Spleen (tissue), 11 donors: Measurements from ENCODE around the gene PDZD2. TPM values are rescaled to one million over a fixed set of nuclear protein-coding genes. Genes with fewer than 3 reads are reported as not detected.
A peak's percentile ranks its signal among the peaks of the same experiment; 100 is the strongest.

Experiments used
- DNase-seq: peaks from one replicate; pipeline ENCODE4 v3.0.0-alpha.2; 2020
- H3K27ac ChIP-seq, 8 donors: fragments of 200-600 bp; sonication (generic) in 7 of 8; 1 replicate in 4 of 8; 2 replicates in 4 of 8; pipeline versions ENCODE4 v1.5.0 to v1.8.0; 2016 to 2021; ENCODE audit warnings: inconsistent platforms in 4 of 8, mild to moderate bottlenecking in 4 of 8, moderate library complexity in 1 of 8
- H3K27me3 ChIP-seq, 7 donors: fragments of 200-600 bp; sonication (generic) in 6 of 7; replicated peaks in 1 of 7; 1 replicate in 4 of 7; 2 replicates in 3 of 7; pipeline versions ENCODE4 v1.5.0 to v1.8.0; 2016 to 2021; ENCODE audit warnings: inconsistent platforms in 3 of 7, mild to moderate bottlenecking in 1 of 7
- H3K36me3 ChIP-seq, 6 donors: fragments of 200-600 bp; sonication (generic) in 5 of 6; 1 replicate in 4 of 6; 2 replicates in 2 of 6; pipeline versions ENCODE4 v1.5.0 to v1.8.0; 2016 to 2021; ENCODE audit warnings: inconsistent platforms in 2 of 6
- H3K4me1 ChIP-seq, 6 donors: fragments of 200-600 bp; sonication (generic) in 5 of 6; 1 replicate in 3 of 6; 2 replicates in 3 of 6; pipeline versions ENCODE4 v1.5.0 to v1.8.0; 2016 to 2021; ENCODE audit warnings: inconsistent platforms in 3 of 6
- H3K4me3 ChIP-seq, 8 donors: fragments of 200-600 bp; sonication (generic) in 7 of 8; 1 replicate in 4 of 8; 2 replicates in 4 of 8; pipeline versions ENCODE4 v1.5.0 to v1.8.0; 2016 to 2021; ENCODE audit warnings: inconsistent platforms in 4 of 8, mild to moderate bottlenecking in 4 of 8, moderate library complexity in 2 of 8
- H3K9me3 ChIP-seq, 8 donors: fragments of 200-600 bp; sonication (generic) in 7 of 8; 1 replicate in 4 of 8; 2 replicates in 4 of 8; pipeline versions ENCODE4 v1.5.0 to v1.8.0; 2016 to 2021; ENCODE audit warnings: inconsistent platforms in 4 of 8
- POLR2A ChIP-seq, 3 donors: fragments of 450-650 bp; IDR thresholded peaks; one replicate each; pipeline ENCODE4 v1.5.1; 2017; ENCODE audit warnings: antibody characterized with exemption in 3 of 3, mild to moderate bottlenecking in 1 of 3
- POLR2AphosphoS5 ChIP-seq, 3 donors: sonication (generic); formaldehyde crosslinking; IDR thresholded peaks; one replicate each; pipeline ENCODE4 v1.5.1; 2017; ENCODE audit warnings: antibody characterized with exemption in 3 of 3
- WGBS, 5 donors: extraction: QIAGEN DNeasy Blood & Tissue Kit in 3 of 5; methylation state at CpG; one replicate each; pipeline versions ENCODE4 v1.1.5 to v1.1.7; 2013 to 2018; 5-methylcytosine and 5-hydroxymethylcytosine counted together
- intact Hi-C: fragments of 100-400 bp; cut with DNase I; formaldehyde crosslinking; loops from one replicate; pipeline ENCODE4 v1.15.0; 2023; ENCODE audit warnings: low total_unique reads
- polyA plus RNA-seq, 3 donors: library from polyadenylated mRNA; stranded (reverse); fragments of 200-250 nt; gene quantifications; one replicate each; pipeline ENCODE4 v1.2.1, GENCODE V29; 2013
- total RNA-seq, 7 donors: library from RNA; depleted of rRNA in 3 of 7; stranded (reverse); fragments of >200 nt in 3 of 7; fragmentation: NEBNext Ultra II Directional in 4 of 7; extraction: Animal tissue kit (Norgen Biotek cat#: 25700) in 4 of 7; gene quantifications; one replicate each; pipeline versions ENCODE4 v1.1.0 to v1.2.1, GENCODE V29; 2016 to 2021
- TF ChIP-seq, protein P1 (sequence below), 11 experiments: fragments of 200-600 bp in 7 of 11; fragments of 450-650 bp in 4 of 11; sonication (generic) in 4 of 11; IDR thresholded peaks in 8 of 11; conservative IDR thresholded peaks in 3 of 11; 1 replicate in 7 of 11; 2 replicates in 4 of 11; pipeline versions ENCODE4 v1.4.0 to v1.8.0; 2016 to 2021; ENCODE audit warnings: antibody characterized with exemption in 11 of 11, inconsistent platforms in 4 of 11, mild to moderate bottlenecking in 1 of 11
- donor health status: healthy with polysubstance abuse.
- donor health status: DM: no; HTN: no; CAD: no; lungs with moderate emphysema.
- donor health status: DM: no; HTN: no; CAD: no.
- donor health status: Bipolar disorder and iron deficiency.
- donor health status: healthy.
- donor health status: DM: no; HTN: no; CAD: no.
- donor health status: DM: yes; HTN: yes; CAD: no.

PDZD2 gene
- total and polyA plus RNA-seq, 10 donors, result 0.09 to 4.7 (median 2.4) TPM

DNA sequence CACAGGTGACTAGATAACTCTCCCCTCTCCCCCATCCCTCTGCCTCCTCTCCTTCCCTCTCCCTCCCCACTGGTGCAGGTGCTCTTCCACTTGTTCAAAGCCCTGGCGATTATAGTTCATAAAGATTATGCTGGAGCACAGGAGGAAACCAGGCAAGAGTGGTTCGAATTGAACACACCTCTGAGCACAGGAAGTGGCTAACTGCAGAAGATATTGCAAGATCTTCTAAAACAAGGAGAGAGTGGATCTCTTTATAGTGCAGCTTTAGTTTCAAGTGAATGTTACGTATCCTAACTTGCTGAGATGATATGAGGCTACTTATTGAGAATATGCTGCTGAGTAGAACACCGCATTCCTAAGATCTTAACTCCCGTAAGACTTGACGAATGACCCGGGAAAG lies 356.8 kb downstream of the PDZD2 start:
- no peak overlapping the region for H3K4me3 ChIP-seq
- no peak for TF ChIP-seq POLR2A (IDR thresholded peaks at IDR 0.05)
- TF ChIP-seq, protein P1, sequence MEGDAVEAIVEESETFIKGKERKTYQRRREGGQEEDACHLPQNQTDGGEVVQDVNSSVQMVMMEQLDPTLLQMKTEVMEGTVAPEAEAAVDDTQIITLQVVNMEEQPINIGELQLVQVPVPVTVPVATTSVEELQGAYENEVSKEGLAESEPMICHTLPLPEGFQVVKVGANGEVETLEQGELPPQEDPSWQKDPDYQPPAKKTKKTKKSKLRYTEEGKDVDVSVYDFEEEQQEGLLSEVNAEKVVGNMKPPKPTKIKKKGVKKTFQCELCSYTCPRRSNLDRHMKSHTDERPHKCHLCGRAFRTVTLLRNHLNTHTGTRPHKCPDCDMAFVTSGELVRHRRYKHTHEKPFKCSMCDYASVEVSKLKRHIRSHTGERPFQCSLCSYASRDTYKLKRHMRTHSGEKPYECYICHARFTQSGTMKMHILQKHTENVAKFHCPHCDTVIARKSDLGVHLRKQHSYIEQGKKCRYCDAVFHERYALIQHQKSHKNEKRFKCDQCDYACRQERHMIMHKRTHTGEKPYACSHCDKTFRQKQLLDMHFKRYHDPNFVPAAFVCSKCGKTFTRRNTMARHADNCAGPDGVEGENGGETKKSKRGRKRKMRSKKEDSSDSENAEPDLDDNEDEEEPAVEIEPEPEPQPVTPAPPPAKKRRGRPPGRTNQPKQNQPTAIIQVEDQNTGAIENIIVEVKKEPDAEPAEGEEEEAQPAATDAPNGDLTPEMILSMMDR (IDR thresholded peaks at IDR 0.05 in 8 of 11, conservative IDR thresholded peaks at IDR 0.05 in 3 of 11), result no peak
- TF ChIP-seq POLR2AphosphoS5 (IDR thresholded peaks at IDR 0.05), result no peak
- WGBS, 5 donors, result 76 to 81% (median 78%) methylated on average over 7 of the region's 7 CpGs
- no peaks in the 10 kb centered on the region for H3K36me3 ChIP-seq
- H3K4me1 ChIP-seq, result no peaks in the 10 kb centered on the region
- no peaks in the 10 kb centered on the region for H3K27me3 ChIP-seq
- no peak for DNase-seq
- intact Hi-C loops, result no loop called here
- no peak overlapping the region for H3K27ac ChIP-seq
- H3K9me3 ChIP-seq, result no peaks in the 10 kb centered on the region

DNA sequence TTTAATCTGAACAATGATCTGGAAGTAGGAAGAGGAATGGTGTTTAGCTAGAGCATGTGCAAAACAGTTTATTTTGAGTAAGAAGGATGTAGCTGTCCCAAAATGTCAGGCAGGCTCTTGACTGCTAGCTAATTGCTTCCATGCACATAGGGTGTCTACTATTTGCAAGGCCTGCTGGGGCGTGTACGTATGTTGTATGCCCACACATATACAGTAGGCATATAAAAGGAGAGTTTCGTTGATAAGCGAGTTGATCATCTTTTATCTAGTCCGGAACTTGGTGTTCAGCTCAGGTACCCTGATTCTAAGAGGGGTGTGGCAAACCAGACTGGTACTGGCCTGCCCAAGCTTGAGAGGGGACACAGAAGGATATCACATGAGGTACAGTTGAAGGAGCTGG lies 358.0 kb downstream of the PDZD2 start:
- Histone ChIP-seq H3K9me3 (no peaks in the 10 kb centered on the region), H3K4me1 (no peaks in the 10 kb centered on the region), H3K27ac (no peak overlapping the region), H3K36me3 (no peaks in the 10 kb centered on the region), H3K4me3 (no peak overlapping the region), H3K27me3 (no peaks in the 10 kb centered on the region)
- no peak for DNase-seq
- 93 to 96% (median 94%) methylated on average over 5 of the region's 5 CpGs for WGBS, 5 donors
- TF ChIP-seq POLR2AphosphoS5 (IDR thresholded peaks at IDR 0.05) (no peak), POLR2A (IDR thresholded peaks at IDR 0.05) (no peak)
- TF ChIP-seq, protein P1 (IDR thresholded peaks at IDR 0.05 in 8 of 11, conservative IDR thresholded peaks at IDR 0.05 in 3 of 11), result no peak
- intact Hi-C loops, result no loop called here

DNA sequence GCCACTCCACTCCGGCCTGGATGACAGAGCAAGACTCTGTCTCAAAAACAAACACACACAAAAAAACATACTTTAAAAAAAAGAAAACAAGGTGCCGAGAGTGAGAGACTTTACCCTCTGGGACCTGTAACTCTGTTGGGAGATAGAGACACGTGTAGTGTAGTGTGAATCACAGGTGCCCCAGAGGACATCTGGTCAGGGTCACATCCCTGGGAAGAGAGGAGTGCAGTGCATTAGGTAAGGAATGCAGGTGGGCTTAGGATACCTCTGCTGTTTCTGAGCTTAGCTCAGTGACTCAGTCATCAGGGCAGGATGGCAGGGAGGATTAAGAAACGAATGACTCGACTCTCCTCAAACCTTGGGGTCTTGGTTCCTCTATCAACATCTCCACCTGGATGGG lies 360.5 kb downstream of the PDZD2 start:
- no peak overlapping the region for H3K4me3 ChIP-seq
- DNase-seq, result peak; percentile 13
- intact Hi-C loops, result no loop called here
- TF ChIP-seq, protein P1 (IDR thresholded peaks at IDR 0.05 in 8 of 11, conservative IDR thresholded peaks at IDR 0.05 in 3 of 11), result no peak
- TF ChIP-seq POLR2A (IDR thresholded peaks at IDR 0.05) (no peak), POLR2AphosphoS5 (IDR thresholded peaks at IDR 0.05) (no peak)
- no peak overlapping the region for H3K27ac ChIP-seq
- H3K9me3 ChIP-seq, result no peaks in the 10 kb centered on the region
- no peaks in the 10 kb centered on the region for H3K27me3 ChIP-seq
- no peaks in the 10 kb centered on the region for H3K4me1 ChIP-seq
- H3K36me3 ChIP-seq, result no peaks in the 10 kb centered on the region
- WGBS, 5 donors, result 80 to 86% (median 82%) methylated on average over 5 of the region's 5 CpGs

DNA sequence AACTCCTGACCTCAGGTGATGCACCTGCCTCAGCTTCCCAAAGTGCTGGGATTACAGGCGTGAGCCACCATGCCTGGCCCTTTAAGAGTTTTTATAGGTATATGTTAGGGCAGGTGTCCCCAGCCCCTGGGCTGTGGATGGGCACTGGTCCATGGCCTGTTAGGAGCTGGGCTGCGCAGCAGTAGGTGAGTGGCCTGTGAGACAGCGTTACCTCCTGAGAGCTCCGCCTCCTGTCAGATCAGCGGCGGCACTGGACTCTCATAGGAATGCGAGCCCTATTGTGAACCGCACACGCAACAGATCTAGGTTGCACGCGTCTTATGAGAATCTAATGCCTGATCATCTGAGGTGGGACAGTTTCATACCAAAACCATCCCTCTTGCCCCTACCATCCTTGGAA lies 361.8 kb downstream of the PDZD2 start:
- DNase-seq, result peak; percentile 64
- intact Hi-C loops, result no loop called here
- TF ChIP-seq POLR2AphosphoS5 (IDR thresholded peaks at IDR 0.05) (no peak), POLR2A (IDR thresholded peaks at IDR 0.05) (no peak)
- TF ChIP-seq, protein P1 (IDR thresholded peaks at IDR 0.05 in 8 of 11, conservative IDR thresholded peaks at IDR 0.05 in 3 of 11), result no peak
- no peaks in the 10 kb centered on the region for H3K4me1 ChIP-seq
- WGBS, 5 donors, result 92 to 99% (median 97%) methylated on average over 11 of the region's 11 CpGs
- H3K36me3 ChIP-seq, result no peaks in the 10 kb centered on the region
- H3K4me3 ChIP-seq, result no peak overlapping the region
- H3K27ac ChIP-seq, result no peak overlapping the region
- H3K9me3 ChIP-seq, result no peaks in the 10 kb centered on the region
- no peaks in the 10 kb centered on the region for H3K27me3 ChIP-seq
